ENCODE results near the gene POLH.
A peak's percentile ranks its signal among the peaks of the same experiment; 100 is the strongest.
"Not testable (repeated sequence)": the region's sequence is repeated elsewhere in the genome, so short reads cannot be mapped to it uniquely, and the experiment has no call there.

Gene POLH

DNA sequence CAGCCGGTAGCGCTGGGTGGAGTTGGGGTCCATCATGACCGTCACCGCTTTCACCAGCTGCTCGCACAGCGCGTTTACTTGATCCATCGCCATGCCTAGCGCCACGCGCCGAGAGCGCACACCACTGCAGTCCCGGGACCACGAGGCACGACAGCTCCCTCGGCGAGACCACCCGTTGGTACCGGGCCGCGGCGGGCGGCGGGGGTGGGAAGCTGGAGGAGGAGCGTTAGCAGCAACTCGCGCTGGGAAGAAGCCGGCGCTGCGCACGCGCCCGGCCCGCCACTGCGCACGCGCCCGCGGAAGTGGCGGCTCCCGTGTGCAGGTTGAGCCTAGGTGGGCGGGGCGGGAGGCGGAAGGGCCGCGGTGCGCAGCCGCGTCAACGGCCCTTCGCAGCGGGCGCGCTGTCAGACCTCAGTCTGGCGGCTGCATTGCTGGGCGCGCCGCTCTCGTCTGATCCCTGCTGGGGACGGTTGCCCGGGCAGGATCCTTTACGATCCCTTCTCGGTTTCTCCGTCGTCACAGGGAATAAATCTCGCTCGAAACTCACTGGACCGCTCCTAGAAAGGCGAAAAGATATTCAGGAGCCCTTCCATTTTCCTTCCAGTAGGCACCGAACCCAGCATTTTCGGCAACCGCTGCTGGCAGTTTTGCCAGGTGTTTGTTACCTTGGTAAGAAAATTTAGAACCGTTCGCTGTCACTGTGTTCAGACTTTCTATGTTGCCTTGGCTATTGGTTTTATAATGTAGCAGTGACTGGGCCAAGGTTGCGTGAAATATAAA lies at the start of gene POLH, which contains the start of gene XPO5:
TSS of gene POLH (plus strand) at position 414 of the 780 bp plus-strand sequence. CDS start 6,135 bp downstream, outside the sequence.
TSS of gene XPO5 (minus strand) at position 267 of the 780 bp plus-strand sequence. CDS start at position 93, 174 bp downstream.
- DNase-seq, result peak; percentile 95

DNA sequence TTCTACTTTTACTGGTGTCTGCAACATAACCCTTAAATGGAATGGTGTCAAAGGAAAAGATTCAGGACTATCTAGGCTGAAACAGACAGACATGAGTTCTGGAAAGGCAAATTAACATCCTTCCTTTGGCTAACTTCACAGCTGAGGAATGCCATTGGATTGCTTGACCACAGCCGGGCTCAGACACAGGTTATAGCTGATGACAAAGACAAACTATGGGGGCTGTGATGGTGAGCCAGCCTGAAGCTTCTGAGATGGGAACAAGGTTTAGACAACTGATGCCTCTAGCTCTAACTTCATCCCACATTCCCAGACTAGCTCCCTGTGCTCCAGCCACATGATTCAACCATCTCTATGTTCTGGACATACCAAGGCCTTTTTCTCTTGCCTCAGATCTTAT lies 43.8 kb upstream of the POLH start:
- no peak for DNase-seq

DNA sequence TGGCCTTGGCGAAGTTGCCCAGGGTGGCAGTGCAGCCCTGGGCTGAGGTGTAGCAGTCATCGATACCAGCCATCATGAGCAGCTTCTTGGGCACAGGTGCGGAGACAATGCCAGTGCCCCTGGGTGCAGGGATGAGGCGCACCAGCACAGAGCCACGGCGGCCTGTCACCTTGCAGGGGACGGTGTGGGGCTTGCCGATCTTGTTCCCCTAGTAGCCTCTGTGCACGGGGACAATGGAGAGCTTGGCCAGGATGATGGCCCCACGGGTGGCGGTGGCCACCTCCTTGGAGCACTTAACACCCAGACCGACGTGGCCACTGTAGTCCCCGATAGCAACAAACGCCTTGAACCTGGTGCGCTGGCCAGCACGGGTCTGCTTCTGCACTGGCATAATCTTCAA lies 37.0 kb upstream of the POLH start:
- DNase-seq, result not testable (repeated sequence)

DNA sequence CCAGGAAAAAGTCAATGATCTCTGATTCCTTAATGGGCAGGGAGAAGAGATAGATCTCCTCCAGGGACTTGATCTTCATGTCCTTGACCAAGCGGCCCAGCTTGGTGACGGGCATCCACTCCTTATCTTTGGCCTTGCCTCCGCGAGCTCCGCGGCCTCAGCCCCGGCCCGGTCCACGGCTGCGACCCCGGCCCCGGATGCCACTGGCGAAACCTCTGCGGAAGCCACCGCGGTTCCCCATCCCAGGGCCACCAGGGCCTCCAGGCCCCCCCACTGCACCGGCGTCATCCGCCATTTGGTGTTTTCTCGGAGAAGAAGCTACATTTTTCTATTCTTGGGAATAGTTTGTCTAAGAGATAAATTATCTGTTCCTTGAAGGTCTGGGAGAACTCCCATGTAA lies 36.6 kb upstream of the POLH start:
- not testable (repeated sequence) for DNase-seq

DNA sequence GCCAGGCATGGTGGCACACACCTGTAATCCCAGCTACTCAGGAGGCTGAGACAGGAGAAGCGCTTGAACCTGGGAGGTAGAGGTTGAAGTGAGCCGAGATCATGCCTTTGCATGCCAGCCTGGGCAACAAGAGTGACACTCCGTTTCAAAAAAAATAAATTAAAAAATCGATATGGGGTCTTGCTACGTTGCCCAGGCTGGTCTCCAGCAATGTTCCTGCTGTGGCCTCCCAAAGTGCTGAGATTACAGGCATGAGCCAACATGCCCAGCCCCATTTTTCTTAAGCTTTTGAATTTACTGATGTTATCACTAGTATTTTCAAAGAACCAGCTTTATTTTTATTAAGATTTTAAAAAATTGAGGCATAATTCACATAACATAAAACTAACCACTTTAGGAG lies 35.5 kb upstream of the POLH start:
- DNase-seq, result no peak

DNA sequence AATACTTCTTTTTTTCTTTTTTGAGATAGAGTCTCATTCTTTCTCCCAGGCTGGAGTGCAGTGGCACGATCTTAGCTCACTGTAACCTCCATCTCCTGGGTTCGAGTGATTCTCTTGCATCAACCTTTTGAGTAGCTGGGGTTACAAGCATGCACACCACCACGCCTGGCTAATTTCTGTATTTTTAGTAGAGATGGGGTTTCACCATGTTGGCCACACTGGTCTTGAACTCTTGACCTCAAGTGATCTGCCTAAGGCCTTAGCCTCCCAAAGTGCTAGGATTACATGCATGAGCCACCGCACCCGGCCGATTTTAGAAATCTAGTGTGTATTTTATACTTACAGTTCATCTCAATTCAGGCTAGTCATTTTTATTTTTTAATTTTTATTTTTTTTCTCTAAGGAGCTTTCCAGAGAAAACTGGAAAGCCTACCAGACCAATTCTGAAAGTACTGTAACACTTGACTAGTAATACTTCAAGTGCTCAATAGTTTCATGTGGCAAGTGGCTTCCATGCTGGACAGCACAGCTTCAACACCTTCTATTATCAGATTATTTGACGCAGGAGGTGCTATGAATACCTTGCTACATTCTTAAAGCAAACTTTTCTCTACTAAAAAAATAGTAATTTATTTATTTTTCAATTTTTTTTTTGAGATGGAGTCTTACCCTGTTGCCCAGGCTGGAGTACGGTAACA lies 34.1 kb upstream of the POLH start:
- no peak for DNase-seq

DNA sequence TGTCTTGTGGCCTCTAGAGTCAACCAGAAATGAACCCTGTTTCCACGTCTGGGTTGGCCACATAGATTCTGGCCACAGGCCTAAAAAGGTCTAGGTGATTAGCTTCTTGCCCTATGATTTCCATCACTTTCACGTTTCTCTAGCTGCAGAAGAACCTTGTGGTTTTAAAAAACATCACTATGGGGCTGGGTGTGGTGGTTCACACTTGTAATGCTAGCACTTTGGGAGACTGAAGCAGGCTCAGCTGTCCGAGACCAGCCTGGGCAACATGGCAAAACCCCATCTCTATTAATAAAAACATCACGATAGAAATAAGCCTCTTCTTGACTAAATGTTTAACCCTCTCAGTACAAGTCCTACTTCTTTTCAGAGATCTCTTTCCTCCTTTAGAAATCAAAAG lies 31.5 kb upstream of the POLH start:
- no peak for DNase-seq

DNA sequence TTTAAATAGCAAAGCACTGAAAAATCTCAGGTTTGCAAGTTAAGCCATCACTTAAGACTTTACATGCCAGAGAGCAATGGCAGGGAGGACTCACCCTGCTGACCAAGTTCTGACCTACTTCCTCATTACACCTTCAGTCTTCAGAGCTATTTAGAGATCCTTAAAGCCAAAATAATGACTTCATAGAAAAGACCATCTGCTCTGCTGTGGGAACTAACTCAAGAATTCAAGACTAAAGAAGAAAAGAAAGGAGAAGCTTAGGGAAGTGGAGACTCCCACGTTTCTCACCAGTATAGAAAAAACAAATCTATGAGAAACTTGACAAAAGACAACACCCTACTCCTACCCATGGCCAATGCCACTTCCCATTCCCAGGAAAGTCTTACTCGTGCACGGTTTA lies 28.8 kb upstream of the POLH start:
- no peak for DNase-seq

DNA sequence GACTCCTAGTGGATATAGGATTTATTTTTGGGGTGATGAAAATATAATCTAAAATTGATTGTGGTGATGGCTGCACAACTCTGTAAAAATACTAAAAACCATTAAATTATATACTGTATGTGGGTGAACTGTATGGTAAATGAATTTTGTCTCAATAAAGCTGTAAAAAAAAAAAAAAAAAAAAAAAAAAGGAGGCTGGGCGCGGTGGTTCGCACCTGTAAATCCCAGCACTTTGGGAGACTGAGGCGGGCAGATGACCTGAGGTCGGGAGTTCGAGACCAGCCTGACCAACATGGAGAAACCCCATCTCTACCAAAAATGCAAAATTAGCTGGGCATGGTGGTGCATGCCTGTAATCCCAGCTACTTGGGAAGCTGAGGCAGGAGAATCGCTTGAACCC lies 18.4 kb upstream of the POLH start:
- not testable (repeated sequence) for DNase-seq

DNA sequence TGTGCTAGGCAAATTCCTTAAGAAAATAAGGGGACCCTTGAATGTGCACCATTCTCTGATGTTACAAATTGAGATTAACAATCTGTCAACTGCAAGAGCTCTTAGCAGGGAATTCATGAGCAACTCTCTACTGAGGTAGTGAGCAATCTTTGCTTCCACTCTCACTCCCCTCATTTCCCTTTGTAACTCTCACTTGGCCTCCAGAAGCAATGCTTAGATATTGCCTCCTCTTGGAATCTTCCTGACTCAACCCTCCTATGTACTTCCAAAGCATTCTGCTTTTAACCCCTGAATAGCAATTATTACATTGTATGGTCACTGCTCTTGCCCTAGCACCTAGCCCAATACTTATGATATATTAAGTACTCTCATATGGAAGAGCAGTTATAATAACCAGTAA lies 16.7 kb upstream of the POLH start:
- no peak for DNase-seq

DNA sequence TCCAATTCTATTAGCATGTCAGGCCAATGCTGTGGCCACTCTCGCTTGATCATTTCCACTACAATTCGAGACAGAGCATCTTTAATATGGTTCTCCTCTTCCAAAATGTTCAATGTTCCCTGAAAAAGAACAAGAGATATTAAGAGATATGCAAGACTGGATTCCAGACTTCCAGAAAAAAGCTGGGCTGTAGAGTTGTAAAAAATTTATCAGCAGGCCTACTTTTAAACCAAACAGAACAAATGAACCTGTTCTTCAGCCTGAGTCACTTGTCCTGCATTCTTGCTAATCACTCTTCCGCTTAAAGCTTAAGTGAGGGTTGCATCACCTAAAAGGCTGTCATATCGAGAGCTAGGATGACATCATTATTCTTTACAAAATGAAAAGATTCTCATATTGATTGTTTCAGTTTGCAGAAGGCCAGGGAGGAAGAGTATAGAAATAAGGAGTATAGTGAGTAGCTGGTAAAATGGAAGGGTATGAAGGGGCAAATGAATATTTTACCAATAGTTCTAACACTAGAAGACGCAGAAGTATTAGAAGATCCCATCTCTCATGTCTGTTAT lies 5.0 kb upstream of the POLH start:
- no peak for DNase-seq

DNA sequence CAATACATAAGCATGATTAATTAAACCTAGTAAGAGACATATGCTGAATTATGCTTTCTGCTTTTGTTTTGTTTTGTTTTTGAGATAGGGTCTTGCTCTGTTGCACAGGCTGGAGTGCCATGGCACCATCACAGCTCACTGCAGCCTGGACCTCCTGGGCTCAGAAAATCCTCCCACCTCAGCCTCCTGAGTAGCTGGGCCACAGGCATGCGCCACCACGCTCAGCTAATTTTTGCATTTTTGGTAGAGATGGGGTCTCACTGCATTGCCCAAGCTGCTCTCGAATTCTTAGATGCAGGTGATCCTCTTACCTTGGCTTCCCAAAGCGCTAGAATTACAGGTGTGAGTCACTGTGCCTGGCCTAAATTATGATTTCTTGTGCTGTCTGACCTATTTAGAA lies 4.0 kb upstream of the POLH start:
- no peak for DNase-seq

DNA sequence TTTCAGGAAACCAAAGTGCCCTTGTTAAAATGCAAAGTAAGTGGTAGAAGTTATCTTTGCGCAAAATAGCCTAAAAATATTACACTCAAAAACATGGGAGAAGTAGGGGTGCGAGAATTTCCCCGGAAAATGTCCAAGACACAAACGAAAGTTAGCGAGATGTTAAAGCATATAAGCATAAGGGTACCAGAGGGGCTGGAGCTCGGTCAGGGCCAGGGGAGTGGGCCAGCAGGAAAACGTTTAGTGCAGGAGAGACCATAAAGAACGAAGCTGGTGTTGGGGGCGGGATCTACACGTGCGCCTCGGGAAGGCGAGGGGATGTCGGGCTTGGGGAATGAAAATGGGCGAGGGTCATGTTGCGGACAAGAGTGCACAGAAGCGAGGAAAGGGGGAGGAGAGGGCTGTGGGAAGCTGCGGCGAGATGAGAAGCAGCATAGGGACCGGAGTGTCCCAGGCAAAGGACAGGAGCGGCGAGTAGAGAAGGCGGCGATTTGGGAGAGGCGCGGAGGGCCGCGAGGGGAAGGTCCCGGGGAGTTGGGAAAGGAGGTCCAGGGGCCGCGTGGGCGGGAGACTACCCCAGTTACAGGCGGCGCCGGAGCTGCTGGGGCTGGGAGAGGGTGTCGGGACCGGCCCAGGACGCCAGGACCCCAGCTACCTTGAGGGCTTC lies 747 bp upstream of the POLH start:
- DNase-seq, result no peak

DNA sequence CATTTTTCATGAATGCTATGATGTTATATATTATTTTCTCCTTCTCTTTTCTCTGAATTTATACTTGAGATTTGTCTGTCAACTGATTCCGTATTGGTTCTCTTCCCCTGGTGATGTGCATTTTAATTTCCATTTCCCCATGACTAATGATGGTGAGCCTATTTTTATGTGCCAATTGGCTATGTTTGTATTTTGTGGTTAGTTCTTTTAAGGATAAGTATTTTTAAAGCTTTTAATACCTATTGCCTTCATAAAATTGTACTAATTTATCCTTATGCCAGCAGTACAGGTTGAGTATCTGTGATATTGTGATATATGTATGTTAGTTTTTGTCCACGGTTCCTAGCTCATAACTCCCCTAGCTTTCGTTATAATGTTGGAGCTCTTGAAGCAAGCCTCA lies 2.8 kb downstream of the POLH start:
- no peak for DNase-seq

DNA sequence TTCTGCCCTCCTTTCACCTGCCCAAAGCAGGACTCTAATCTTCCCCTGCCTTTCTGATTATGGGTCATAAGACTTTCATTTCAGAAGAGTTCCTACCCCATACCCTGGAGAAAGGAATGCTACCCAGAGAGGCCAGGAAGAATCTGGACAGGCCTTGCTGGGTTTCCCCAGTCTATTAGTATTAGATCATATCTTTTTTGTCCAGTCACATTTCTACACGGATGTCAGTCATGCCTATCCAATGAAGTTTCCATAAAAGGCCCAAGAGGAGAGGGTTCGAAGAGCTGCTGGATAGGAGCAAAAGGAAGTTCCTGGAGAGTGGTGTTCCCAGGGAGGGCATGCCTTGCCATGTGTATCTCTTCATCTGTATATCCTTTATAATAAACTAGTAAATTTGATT lies 3.2 kb downstream of the POLH start:
- no peak for DNase-seq

DNA sequence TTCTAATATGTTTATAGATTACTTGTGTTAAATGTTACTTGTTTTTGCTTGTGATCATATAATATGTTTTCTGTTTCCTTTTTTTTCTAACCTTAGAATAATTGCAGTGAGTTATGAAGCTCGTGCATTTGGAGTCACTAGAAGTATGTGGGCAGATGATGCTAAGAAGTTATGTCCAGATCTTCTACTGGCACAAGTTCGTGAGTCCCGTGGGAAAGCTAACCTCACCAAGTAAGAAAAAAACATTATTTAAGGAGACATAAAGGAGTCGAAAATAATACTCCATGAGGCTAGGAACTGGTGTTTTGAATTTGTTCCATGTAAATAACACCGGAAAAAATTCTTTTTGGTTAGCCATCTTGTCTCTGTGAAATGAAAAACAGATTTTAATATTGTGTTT lies 6.9 kb downstream of the POLH start:
- no peak for DNase-seq

DNA sequence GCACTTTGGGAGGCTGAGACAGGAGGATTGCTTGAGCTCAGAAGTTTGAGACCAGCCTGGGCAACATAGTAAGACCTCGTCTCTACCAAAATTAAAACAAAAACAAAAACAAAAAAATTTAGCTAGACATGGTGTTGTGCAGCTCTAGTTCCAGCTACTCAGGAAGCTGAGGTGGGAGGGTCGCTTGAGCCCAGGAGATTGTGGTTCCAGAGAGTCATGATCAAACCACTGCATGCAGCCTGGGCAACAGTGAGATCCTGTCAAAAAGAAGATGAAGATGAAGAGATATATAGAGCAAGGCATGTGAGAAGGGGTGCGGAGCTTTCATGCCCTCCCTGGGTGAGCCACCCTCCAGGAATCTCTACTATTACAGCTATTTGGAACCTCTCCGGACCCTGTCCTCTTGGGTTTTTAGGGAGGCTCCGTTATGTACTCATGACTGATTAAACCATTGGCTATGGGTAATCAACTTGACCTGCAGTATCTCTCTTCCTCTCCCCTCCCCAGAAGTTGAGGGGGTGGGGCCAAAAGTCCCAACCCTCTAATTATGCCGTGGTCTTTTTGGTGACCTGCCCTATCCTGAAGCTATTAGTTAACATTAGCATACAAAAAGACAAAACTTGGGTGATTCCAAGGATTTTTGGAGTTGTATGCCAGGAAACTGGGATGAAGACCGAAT lies 9.0 kb downstream of the POLH start:
- DNase-seq, result no peak

DNA sequence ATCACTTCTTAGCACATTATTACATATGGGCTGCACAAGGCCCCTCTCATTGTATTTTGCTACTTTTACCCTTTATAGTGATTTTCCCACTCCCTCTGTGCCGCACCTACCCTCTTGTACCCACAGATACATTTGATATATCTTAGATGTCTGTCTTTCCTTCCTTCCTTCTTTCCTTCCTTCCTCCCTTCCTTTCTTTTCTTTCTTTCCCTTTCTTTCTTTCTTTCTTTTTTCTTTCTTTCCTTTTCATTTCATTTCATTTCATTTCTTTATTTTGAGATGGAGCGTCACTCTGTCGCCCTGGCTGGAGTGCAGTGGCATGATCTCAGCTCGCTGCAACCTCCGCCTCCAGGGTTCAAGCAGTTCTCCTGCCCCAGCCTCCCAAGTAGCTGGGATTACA lies 12.2 kb downstream of the POLH start:
- no peak for DNase-seq

DNA sequence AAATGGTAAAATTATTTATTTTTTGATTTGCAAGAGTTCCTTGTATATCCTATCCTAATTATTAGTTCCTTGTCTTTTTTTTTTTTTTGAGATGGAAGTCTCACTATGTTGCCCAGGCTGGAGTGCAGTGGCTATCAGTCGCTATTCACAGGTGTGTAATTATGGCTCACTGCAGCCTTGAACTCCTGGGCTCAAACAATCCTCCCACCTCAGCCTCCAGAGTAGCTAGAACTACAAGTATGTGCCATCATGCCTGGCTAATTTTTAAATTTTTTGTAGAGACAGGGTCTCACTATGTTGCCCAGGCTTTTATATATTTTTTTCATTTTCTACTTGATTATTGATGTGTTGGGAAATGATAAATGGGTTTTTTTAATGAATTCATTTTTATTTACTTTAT lies 13.6 kb downstream of the POLH start:
- not testable (repeated sequence) for DNase-seq

DNA sequence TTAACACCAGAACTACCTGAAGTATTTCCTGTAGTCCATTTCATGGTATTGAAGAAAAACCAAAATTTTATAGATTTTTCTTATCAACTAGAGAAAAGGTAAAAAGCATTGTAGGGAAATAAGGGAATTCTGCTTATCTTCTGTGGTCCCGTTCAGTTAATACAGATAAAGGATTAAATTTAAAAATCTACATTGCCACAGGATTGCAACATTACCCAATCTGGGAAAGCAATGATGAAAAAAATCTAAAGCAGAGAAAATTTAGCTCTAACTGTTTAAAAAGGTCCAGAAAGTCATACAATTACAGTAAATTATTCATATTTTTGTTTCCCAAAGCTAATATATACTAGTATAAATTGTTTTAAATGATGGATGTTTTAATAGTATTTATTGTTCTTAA lies 18.0 kb downstream of the POLH start:
- no peak for DNase-seq

DNA sequence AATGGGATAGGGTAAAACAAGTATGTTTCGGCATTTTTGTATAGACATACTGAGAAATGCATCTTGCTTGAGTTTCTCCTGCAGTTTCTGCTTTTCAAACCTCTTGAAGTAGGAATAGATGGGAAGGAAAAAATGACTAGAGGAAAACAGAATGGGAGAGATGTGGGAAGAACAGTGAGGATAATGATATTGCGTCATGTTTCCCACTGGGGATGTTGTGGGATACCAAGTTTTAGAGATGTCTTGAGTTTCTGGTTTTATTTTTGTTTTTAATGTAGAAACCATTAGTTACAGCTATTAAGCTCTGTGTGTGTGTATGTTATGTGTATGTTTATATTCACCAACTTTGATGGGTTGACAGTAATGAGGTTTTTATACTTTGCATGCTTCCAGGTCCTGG lies 24.6 kb downstream of the POLH start:
- DNase-seq, result no peak

DNA sequence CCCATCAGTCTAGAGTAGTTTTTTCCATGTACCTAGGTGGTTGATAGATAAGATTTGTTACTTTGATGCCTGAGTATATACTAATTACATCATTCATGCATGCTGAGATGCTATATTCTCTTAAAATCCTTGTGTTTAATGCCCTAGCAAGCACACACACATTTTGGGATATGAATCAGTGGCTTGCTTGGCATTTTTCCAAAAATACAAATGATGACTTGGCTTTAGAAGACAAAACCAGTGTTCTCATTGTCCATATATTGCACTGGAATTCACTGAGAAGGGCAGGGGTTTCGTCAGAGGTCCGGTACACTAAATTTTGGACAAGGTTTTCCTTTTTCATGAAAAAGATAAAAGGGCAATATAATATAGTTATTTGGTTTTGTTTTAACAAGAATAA lies 28.2 kb downstream of the POLH start:
- no peak for DNase-seq

DNA sequence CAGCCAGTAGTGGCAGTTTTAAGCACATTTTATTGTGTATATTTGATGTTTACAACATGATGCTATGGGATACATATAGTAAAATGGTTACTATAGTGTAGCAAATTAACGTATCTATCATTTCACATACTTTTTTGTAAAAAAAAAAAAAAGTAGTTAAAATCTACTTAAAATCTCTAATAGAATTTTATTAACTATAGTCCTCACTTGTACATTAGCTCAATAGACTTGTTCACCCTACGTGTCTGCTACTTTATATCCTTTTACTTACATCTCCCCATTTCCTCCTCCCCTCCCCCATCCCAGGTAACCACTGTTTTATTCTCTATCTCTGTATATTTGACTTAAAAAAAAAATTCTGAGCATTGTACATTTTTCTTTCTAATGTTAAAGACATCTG lies 30.0 kb downstream of the POLH start:
- DNase-seq, result no peak
